HuH-7.5 (cell line): ENCODE data around the gene CD300H.
A peak's percentile ranks its signal among the peaks of the same experiment; 100 is the strongest.

ENCODE experiments used
- DNase-seq: peaks from one replicate; pipeline ENCODE4 v3.0.0; 2011; ENCODE audit warnings: low spot score

CD300H gene

GRCh38 chr17:74567397-74567796, at the start of gene CD300H:
TSS of gene CD300H (minus strand) at chr17:74567509.
- DNase-seq = no peak

DNA sequence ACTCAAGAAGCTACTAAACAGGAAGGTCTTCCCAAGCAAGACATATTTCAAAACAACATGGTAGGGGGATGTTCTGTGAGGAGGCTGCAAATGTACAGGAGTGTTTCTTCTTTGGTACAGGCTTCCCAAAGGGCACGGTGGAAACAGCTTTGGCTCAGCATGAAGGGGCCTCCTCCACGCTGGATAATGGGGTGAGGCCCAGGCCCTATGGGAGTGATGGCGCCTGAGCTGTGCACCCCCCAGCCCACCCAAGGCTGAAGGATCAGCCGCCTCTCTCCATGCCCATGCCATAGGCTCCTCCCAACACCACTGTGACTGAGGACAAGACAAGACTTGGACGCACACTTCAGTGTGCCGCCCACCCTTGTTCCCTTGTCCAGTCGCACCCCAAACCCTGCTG, 49.4 kb upstream of the CD300H start:
- DNase-seq = no peak

GRCh38 chr17:74612046-74612445, 44.7 kb upstream of the CD300H start:
- no peak for DNase-seq

GRCh38 chr17:74610108-74610507, 42.8 kb upstream of the CD300H start:
- DNase-seq = no peak

DNA sequence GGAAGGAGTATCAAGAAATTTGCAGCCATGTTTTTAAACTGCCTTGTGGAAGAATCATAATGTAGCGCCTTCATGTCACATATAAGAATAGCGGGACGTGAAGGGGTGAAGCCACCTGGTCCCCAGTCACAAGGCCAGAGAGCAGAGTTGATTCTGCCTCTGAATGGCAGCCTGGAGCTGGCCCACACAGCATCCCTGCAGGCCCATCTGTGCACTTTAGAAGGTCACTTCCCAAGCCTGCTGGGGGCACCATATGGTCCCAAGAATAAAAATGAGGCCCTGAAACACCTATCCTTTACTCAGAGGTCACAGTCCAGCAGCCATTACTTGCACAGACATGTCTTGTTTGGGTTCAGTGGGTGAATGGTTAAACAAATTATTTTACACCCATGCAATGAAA, 41.2 kb upstream of the CD300H start:
- no peak for DNase-seq

DNA sequence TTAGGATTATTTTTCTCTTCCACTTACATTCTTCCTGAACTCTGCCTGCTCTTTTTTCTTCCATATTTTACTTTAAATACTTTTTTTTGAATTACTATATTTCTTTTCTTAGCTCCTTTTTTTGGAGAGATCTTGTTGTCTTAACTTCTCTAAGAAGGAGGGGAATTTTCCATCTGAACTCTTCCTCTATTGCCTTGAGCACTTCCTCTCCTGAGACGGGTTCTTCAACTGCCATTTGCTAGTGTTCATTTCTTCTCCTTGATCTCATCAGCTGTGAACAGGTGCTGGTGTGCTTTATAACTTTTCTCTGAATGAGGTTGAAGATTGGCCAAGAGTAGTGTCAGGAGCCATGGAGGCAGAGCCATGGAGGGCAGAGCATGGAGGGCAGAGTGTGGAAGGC, 39.9 kb upstream of the CD300H start:
- no peak for DNase-seq

DNA sequence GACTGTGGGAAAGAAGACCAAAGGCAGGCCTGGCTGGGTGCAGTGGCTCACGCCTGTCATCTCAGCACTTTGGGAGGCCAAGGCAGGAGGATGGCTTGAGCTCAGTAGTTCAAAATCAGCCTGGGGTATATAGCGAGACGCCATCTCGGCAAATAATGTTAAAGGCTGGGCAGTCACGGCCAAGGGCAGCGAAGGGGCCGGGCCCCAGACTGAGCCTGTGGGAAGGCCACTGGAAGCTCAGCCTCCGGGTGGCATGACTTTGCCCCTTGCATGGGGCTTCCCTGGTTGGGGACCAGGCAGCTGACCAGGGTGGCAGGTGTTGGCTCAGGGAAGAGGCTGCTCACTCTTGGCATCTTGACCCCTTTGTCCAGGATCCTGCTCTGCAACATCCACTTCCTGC, 38.7 kb upstream of the CD300H start:
- no peak for DNase-seq

GRCh38 chr17:74605361-74605760, 38.1 kb upstream of the CD300H start:
- no peak for DNase-seq

GRCh38 chr17:74604761-74605160, 37.5 kb upstream of the CD300H start:
- DNase-seq = no peak

DNA sequence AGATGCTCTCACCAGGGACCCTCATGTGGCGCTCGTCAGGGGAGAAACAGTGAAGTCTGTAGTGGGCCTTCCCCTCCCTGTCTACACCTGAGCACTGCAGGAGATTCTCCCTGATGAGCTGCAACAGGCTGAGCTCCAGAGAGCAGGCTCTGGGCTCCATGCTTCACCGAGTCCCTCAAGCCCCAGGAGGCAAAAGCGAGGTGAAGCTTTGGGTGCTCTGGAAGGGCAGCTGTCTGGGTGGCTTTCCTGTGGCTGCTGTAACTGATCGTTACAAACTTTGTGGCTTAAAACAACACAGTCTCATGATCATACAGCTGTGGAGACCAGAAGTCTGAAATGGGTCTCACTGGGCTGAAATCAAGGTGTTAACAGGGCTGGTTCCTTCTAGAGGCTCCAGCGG, 36.9 kb upstream of the CD300H start:
- DNase-seq = no peak

DNA sequence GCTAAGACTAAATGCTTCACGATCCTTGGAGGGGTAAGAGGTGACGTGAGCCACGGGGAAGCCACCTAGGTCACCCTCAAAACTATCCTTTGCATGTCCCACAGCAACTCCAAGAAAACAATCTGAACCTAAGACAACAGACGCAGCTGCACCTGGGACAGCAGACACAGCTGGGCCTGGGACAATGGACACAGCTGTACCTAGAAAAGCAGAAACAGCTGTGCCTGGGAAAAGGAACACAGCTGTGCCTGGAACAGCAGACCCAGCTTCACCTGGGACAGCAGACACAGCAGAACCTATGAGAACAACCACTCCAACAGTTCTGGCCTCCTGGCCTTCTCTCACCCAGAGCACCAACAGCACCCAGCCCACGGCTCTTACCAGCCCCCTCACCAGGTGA, 36.4 kb upstream of the CD300H start:
- DNase-seq = no peak

GRCh38 chr17:74603037-74603635, 35.8 kb upstream of the CD300H start:
- DNase-seq = no peak

DNA sequence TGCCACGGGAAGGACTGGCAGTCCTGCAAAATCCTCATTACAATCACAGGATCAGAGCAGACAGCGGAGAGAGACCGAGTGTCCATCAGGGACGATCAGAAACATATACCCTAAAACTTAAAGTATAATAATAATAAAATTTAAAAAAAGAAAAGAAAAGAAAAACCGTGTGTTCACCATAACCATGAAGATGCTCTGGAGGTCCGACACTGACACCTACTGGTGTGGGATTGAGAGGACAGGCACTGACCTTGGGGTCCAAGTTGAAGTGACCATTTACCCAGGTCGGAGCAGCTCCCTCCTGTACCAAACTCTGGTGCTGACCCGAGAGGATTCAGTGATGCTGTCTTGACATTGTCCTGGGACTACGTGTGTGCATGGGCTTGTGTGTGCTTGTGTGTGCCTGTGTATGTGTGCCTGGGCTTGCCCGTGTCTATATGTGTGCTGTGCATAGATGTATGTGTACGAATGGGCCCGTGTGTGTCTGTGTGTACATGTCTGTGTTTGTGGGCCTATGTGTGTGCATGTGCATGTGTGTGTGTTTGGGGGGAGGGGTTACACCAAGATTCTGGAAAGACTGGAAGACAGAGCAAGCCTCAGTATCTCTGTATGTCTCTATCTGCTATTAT, 34.7 kb upstream of the CD300H start:
- peak; percentile 48 for DNase-seq

GRCh38 chr17:74599448-74599939, 32.2 kb upstream of the CD300H start:
- DNase-seq = no peak

DNA sequence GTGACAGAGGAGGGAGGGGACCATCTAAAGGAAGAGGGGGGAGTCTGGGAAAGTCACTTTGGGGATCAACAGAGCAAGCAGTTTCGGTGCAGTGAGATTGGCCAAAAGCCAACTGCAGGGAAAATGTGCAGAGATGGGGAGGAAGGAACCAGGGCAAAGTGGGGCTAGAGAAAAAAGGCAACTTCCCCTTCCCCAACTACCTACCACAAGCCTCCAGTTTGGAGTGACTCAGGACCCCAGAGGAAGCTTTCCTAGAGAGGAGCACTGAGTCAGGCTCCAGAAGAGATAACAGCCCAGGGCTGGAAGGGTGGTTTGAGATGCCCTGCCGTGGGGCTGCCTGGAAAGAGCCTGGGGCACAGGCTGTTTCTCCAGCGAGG, 31.7 kb upstream of the CD300H start:
- no peak for DNase-seq

GRCh38 chr17:74598346-74599022, 31.2 kb upstream of the CD300H start:
- no peak for DNase-seq

DNA sequence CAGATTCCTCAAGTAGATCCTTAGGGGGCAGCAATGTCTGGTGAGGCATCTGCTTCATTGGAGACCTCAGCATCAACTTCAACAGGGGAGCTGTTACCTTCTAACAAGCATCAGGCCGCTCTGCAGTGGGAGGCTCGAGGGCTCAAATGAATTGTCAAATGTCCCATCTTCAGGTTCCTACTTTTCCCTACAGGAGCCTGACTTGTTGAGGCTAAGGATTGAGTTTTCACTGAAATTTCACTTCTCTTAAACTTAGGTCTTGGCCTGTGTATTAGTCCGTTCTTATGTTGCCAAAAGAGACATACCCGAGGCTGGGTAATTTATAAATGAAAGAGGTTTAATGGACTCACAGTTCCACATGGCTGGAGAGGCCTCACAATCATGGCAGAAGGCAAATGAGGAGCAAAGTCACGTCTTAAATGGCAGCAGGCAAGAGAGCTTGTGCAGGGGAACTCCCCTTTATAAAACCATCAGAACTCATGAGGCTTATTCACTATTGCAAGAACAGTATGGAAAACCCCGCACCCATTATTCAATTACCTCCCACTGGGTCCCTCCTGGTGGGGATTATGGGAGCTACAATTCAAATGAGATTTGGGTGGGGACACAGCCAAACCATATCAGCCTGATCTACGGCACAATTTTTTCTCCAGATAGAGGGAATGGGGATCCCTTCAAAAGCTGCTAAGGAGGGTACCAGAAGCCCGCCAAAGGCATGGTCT, 29.9 kb upstream of the CD300H start:
- DNase-seq = no peak

DNA sequence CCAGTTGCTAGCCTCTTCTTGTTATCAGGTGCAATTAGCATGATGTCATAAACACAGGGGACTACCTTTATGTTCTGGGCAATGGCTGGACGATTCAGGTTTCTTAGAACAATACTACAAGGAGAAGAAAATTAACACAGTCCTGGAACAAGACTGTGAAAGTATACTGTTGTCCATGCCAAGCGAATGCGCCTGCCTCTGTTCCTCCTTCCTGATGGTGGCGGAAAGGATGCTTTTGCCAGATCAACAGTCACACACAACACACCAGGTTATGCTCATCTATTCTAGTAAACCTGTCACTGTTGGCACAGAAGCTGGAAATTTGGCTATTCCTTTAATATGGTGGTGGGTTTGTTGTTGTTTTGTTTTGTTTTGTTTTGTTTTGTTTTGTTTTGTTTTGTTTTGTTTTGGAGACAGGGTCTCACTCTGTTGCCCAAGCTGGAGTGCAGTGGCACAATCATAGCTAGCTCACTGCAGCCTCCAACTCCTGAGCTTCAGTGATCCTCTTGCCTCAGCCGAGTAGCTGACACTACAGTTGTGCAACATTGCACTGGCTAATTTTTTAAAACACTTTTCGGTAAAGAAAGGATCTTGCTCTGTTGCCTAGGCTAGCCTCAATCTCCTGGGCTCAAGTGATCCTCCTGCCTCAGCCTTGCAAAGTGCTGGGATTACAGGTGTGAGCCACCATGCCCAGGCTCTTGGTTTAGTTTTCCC, 27.9 kb upstream of the CD300H start:
- DNase-seq = no peak

- DNase-seq = no peak
Observed at GRCh38 chr17:74592087-74592990, 25.0 kb upstream of the CD300H start, which contains the start of gene CD300LD. TSS of gene CD300LD (minus strand) at chr17:74592283. CDS start at chr17:74592202, 81 bp downstream.

- DNase-seq = no peak
Observed at GRCh38 chr17:74591503-74591902, 24.2 kb upstream of the CD300H start.

DNA sequence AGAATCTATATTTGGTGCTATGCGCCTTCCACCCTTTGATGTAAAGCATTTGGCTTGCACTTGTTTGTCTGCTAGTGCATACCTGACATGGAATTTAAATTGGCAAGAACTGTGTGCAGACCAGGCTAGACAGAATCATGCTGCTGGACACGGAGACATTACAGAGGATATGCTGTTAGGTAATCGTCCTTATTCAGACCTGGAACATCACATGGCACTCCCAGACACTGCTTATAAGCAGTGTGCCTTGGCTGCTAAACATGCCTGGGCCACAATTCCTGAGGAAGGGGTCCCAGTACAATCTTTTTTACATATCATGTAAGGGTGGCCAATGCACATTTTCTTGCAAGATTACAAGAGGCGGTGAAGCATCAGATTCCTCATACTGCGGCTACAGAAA, 18.4 kb upstream of the CD300H start:
- no peak for DNase-seq
